WI38 (cell line): Measurements from ENCODE around the gene NPAS2.

Experiments used
- H3K4me3 ChIP-seq: 2 replicates; pipeline ENCODE4 v1.5.1; 2011; ENCODE audit warnings: low read depth, mild to moderate bottlenecking, control low read depth, low read length
- TF ChIP-seq, protein P1 (sequence below): IDR thresholded peaks from 2 replicates; pipeline ENCODE4 v1.5.1; 2012; ENCODE audit warnings: low read depth, mild to moderate bottlenecking, control low read depth, low read length

NPAS2 gene

DNA sequence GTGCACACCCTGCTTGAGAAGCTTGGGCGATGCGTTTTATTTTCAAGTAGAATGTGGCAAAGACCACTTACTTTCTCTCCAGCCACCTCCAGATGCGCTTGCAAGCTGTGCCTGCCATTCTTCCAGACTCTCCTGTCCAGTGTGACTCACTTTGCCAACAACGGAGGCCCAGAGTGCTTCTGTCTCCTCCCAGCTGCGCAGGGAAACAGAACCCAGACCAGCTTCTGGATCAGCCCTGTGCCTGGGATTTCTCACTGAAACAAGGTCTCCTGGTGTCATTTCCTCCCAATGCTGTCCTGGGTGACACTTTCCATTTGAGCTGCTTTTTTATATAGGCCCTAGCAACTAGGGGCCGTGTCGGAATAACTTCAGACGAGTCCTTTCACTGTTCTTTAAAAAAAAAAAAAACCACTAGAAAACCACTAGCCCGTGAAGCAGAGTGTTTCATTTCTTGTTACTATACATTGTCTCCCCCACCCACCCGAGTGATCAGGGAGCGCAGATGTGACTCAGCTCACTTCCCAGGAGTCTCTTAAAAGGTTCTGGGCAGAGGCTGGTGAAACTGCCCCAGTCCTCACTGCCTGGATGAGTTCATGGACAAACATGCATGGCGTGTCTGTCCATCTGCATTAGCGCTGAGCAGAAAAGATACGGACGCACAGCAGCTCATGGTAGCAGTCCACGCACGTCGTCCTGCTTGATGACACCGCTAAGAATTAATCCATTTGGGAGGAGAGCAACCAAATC is 156.9 kb downstream of the NPAS2 start:
- H3K4me3 ChIP-seq, result no peak overlapping the region
- TF ChIP-seq, protein P1, sequence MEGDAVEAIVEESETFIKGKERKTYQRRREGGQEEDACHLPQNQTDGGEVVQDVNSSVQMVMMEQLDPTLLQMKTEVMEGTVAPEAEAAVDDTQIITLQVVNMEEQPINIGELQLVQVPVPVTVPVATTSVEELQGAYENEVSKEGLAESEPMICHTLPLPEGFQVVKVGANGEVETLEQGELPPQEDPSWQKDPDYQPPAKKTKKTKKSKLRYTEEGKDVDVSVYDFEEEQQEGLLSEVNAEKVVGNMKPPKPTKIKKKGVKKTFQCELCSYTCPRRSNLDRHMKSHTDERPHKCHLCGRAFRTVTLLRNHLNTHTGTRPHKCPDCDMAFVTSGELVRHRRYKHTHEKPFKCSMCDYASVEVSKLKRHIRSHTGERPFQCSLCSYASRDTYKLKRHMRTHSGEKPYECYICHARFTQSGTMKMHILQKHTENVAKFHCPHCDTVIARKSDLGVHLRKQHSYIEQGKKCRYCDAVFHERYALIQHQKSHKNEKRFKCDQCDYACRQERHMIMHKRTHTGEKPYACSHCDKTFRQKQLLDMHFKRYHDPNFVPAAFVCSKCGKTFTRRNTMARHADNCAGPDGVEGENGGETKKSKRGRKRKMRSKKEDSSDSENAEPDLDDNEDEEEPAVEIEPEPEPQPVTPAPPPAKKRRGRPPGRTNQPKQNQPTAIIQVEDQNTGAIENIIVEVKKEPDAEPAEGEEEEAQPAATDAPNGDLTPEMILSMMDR, result no peak

DNA sequence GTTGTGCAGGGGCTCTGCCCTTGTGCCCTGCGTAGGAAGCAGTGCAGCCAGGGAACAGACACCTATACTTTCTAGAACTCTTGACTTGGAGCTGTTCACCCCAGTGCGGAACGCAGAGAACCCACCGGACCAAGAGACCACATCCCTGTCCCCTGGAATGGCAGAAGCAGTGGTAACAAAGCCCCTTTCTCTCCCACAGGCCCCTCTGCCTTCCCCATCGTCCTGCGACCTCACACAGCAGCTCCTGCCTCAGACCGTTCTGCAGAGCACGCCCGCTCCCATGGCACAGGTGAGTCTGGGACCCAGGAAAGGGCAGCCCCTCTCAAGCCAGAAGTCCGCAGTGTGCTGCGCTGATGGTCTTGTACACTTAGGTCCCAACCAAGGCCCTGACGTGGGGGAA is 157.6 kb downstream of the NPAS2 start:
- TF ChIP-seq, protein P1, result no peak
- no peak overlapping the region for H3K4me3 ChIP-seq

DNA sequence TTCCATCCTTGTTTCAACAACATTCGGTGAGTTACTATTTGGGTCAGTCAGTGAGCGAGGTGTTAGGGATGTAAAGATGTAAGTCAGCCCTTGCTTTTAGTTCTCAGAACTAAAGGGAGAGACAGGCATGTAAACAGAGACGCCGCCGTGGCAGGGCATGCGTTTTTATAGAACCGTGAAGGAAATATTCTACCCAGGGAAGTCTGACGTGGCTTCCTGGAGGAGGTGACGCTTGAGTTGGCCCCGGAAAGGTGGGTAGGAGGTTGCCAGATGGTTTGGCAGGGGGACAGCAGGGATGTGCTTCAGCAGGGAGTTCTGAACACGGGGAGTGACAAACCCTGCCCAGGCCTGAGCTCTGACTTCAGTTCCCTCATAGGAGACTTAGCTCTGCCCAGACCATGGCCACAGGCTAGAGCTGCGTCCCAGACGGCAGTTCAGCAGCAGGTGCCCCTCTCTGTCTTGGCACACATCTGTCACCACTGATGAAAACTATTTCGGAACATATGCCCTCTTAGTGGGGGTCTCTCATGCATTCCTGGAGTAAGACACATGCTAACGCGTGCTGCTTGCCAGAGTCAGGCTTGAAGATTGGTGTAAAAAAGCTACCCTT is 158.7 kb downstream of the NPAS2 start:
- TF ChIP-seq, protein P1, result no peak
- peak overlapping the region; percentile 30 for H3K4me3 ChIP-seq

DNA sequence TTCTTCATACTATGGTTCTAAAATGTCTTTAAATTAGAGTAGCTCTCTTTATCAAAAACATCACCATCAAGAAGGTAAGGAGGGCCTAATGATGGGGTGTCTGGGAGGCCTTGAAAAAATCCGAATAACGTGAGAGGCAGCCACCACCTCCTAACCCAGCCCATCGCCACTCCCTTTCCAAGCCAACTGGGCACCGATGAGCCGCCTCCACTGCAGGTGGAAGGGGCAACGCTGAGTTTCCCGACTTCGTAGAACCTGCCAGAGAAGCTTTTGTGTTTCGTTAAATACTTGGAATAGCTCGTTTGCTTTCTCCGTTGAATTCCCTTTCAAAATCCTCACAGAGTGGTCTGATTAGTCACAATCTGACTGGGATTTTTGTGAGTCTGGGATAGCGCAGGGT is 160.1 kb downstream of the NPAS2 start:
- H3K4me3 ChIP-seq, result no peak overlapping the region
- TF ChIP-seq, protein P1, result no peak

- TF ChIP-seq, protein P1, result no peak
- H3K4me3 ChIP-seq, result no peak overlapping the region
These were observed 161.1 kb downstream of the NPAS2 start for GRCh38 chr2:100981011-100981410.

DNA sequence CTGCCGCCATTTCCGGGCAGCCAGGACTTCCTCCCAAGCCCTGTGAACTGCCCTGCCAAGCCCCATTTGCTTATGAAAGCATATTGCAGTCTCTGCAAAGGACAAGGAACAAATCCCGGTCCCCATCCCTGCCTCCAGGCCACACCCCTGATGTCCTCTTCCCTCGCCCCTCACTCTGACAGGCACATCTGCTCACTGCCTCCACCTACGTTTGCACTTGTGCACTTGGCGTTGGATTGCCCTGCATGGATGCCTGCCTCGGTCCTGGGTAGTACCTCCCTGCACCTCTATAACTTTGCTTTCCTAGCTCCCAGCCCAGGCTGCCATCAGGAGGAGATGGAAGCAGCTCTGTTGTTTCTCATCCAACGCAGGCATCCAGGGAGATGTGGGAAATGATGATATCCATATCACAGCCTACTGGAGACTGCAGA is 162.5 kb downstream of the NPAS2 start:
- TF ChIP-seq, protein P1, result no peak

DNA sequence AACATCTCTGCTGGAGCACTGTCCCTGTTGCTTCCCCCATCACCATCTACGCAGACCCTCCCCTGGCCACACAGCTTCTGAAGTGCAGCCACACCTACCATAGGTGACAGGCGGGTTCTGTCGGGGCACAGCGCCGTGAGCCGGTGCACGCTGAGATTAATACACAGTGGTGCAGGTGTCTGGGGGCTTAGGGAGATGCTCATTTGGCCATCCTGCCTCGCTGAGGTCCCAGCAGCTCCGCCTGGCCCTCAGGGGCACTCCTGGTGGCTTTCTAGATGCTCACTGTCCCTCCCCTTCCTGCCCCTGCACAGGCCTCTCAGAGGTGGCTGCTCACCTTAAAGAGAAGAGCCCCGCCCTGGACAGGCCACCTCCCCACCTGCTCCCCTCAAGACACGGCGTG is 163.3 kb downstream of the NPAS2 start:
- TF ChIP-seq, protein P1, result no peak

More for the DNA sequence above, 162.5 kb downstream of the NPAS2 start:
- no peak overlapping the region for H3K4me3 ChIP-seq

More for the DNA sequence above, 163.3 kb downstream of the NPAS2 start:
- no peak overlapping the region for H3K4me3 ChIP-seq
